Eye (tissue), 1 donor: ENCODE measurements around the gene PPP1R12C.
A peak's percentile ranks its signal among the peaks of the same experiment; 100 is the strongest.

Experiments
- DNase-seq: peaks from one replicate; pipeline ENCODE4 v3.0.0-alpha.2; 2015

Gene PPP1R12C

GRCh38 chr19:55088543-55089341 is 28.7 kb downstream of the PPP1R12C start:
- DNase-seq: peak; percentile 94

GRCh38 chr19:55088021-55088451 is 29.4 kb downstream of the PPP1R12C start:
- no peak for DNase-seq

GRCh38 chr19:55087542-55087901 is 29.9 kb downstream of the PPP1R12C start:
- no peak for DNase-seq

- peak; percentile 97 for DNase-seq
These were observed 30.5 kb downstream of the PPP1R12C start for GRCh38 chr19:55086730-55087541.

- DNase-seq: peak; percentile 45
These were observed 31.3 kb downstream of the PPP1R12C start for GRCh38 chr19:55085923-55086715.

GRCh38 chr19:55084416-55084815 is 33.0 kb downstream of the PPP1R12C start:
- DNase-seq: no peak

GRCh38 chr19:55083004-55083850 is 34.2 kb downstream of the PPP1R12C start:
- DNase-seq: no peak

GRCh38 chr19:55082020-55082851 is 35.2 kb downstream of the PPP1R12C start:
- peak; percentile 86 for DNase-seq

GRCh38 chr19:55081770-55082019 is 35.7 kb downstream of the PPP1R12C start:
- no peak for DNase-seq

- peak; percentile 87 for DNase-seq
These were observed 36.3 kb downstream of the PPP1R12C start for GRCh38 chr19:55080968-55081769.

GRCh38 chr19:55080121-55080967 is 37.1 kb downstream of the PPP1R12C start:
- DNase-seq: peak; percentile 80

GRCh38 chr19:55079400-55080038 is 37.9 kb downstream of the PPP1R12C start:
- no peak for DNase-seq

GRCh38 chr19:55078996-55079395 is 38.4 kb downstream of the PPP1R12C start:
- DNase-seq: no peak

- DNase-seq: no peak
These were observed 40.3 kb downstream of the PPP1R12C start for GRCh38 chr19:55077106-55077505.

GRCh38 chr19:55076321-55076720 is 41.1 kb downstream of the PPP1R12C start:
- no peak for DNase-seq

- DNase-seq: no peak
These were observed 42.0 kb downstream of the PPP1R12C start, which contains the start of gene EPS8L1 for GRCh38 chr19:55075371-55075998. EPS8L1 (plus strand) TSS chr19:55075869; CDS start chr19:55076445, 576 bp downstream.

- no peak for DNase-seq
These were observed 45.5 kb downstream of the PPP1R12C start for GRCh38 chr19:55071913-55072312.

- DNase-seq: no peak
These were observed 46.3 kb downstream of the PPP1R12C start for GRCh38 chr19:55071129-55071502.
